GM18508 (cell line): Measurements from ENCODE around the gene RAPGEF2.
"Not testable (repeated sequence)": the region's sequence is repeated elsewhere in the genome, so short reads cannot be mapped to it uniquely, and the experiment has no call there.

Experiments used
- ATAC-seq: cut with Tn5 transposase; IDR thresholded peaks from one replicate; pipeline ENCODE4 v1.9.1; 2021; ENCODE audit warnings: moderate number of reproducible peaks; ENCODE audit not compliant: insufficient read depth, unreplicated experiment

The RAPGEF2 gene

DNA sequence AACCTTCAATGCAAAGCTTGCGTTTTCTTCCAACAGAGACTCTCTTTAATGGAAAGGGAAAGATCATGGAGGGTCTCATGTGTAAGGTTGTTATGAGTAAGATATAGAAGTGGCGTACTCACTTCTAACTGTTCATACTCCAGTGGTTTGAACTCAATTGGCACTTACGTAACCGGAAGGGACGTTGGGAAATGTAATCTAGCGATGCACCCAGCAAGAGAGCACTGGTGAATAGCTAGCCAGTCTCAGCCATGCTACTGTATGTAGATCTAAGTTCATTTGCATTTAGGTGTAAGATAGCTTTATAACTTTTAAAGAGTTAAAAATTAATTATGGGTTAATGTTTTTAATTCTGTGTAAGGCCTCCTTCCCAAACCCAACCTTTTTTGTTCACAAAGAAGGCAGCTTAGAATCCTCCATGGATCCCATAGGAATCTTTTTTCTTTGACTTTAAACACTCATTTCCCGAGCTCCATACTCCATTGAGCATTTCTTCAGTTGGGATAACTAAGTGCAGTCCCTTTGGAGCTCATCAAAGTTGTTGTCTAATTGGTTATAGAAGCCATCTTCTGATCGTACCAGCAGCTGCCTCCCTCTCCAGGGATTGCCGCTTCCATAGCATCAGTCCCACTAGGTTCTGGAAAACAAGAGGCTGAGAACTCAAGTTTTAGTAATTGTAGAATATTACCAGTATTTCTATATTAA lies 191.1 kb downstream of the RAPGEF2 start:
- ATAC-seq: no peak

DNA sequence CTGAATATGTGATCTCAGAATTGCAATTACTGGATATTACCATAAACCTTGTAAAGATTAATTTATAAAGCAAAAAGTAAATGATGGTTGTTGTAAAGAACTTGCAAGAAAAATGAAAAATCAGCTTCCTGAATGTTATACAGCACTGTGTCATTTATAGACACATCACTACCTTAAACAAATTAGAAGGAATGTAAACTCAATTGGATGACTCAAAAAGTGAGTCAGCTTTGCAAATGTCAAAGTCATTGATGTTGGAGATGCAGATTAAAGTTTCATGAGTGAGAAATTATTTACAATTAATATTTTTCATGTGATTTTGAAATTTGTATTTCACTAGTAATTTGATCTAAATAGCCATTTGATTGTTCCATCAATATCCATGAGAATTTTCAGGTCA lies 193.2 kb downstream of the RAPGEF2 start:
- no peak for ATAC-seq

DNA sequence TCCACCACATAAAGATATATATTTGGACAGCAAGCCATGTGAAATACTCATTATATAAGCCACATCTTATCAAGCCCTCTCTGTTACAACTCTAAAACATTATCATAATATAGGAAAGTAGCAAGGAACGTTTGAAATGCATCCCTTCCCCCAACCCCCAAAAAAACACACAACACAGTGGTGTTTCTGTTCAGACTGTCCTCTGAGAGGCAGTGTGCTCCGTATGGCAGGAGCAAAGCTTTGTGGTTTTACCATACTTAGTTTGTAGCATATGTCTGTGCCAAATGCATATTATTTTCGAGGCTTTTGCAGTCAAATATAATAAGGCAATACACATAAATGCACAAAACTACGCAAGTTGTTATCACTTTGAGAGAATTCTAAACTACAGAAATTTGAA lies 194.2 kb downstream of the RAPGEF2 start:
- no peak for ATAC-seq

DNA sequence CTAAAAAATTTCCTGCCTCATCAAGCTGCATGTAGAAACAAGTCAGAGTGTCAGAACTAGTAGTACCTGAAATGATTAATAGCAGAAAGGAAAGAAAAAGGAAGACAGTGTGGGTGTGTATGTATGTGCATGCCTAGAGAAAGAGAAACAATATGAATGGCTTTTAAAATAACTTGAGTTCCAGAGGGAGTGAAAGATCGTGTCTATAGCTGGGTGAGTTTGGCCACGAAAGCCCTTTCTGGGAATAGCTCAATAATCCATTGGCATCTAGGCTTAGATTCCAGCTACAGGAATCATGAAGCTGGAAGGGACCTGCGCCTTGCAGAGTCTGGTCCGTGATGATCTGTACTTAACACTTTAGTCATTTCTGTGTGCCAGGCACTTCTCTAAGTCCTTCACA lies 195.6 kb downstream of the RAPGEF2 start:
- peak; percentile 82 for ATAC-seq

- ATAC-seq: no peak
Observed at GRCh38 chr4:159303435-159303834, 200.6 kb downstream of the RAPGEF2 start.

GRCh38 chr4:159305129-159305528 lies 202.2 kb downstream of the RAPGEF2 start:
- ATAC-seq: no peak

- no peak for ATAC-seq
Observed at GRCh38 chr4:159307929-159308328, 205.1 kb downstream of the RAPGEF2 start.

DNA sequence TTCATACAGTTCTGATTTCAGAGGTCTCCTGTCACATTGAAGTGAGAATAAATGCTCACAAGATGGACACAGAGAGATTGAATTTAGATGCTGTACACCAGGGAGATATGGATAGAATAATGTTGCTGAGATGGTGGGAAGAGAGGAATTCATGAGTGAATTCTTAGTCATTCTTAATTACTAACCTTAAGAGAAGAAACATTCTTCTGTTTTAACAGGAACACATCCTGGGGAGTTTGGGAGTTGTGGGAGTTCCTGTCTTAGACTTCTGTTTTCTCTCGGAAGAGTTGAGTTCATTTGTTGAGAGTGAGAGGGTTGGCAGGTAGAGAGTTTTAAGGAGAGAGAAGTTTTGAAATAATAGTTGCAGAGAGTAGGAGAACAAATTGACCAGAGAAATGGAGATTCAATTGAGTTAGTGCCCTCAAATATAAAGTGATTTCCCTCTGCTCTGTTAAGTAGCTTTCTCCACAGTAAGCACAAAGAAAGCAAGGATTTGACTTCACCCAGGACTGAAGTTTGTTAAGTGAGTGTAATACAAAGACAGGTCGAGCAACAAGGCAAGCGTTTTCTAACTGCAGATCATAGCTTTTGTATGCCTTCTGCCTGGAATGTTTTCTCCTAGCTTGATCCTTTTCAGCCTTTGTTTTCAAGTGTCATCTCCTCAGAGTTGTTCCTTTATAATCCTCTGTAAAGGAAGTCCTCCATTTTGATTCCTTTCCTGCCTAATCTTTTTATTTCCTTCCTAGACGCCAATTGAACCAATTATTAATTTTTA lies 205.9 kb downstream of the RAPGEF2 start:
- no peak for ATAC-seq

DNA sequence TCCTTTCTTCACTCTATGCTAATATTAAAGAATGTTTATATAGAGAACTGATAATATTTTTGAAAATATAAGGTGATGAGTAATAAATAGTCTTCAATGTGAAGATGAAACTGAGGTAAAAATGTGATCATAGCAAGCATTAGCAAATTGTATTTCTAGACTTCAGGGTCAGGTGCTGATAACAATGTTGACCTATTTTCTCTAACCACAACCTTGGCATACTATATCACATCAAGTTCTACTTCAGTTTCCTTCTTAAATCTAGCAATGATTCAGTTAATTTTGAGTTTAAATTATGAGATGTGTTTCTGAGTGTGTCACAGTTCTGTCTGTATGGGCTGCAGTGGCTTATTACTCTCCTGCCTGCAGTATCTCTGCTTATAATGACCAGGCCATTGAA lies 209.4 kb downstream of the RAPGEF2 start:
- no peak for ATAC-seq

GRCh38 chr4:159315879-159316278 lies 213.0 kb downstream of the RAPGEF2 start:
- ATAC-seq: not testable (repeated sequence)

DNA sequence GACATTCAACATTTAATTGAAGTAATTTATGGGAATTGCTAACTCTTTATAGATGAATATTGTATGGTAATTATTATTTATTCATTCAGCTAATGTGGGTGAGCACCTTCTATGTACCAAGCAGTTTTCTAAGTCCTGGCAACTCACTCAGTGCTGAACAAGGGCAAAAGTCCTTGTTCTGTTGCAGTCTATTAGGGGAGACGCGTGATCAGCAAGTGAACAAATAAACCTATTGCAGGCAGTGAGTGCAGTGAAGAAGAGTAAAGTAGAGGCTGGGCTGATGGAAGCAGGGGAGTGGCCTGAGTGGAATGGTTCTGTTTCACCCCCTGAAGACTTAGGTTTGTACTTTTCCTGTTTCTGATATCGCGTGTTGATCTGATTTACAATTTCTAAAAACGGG lies 214.3 kb downstream of the RAPGEF2 start:
- no peak for ATAC-seq

DNA sequence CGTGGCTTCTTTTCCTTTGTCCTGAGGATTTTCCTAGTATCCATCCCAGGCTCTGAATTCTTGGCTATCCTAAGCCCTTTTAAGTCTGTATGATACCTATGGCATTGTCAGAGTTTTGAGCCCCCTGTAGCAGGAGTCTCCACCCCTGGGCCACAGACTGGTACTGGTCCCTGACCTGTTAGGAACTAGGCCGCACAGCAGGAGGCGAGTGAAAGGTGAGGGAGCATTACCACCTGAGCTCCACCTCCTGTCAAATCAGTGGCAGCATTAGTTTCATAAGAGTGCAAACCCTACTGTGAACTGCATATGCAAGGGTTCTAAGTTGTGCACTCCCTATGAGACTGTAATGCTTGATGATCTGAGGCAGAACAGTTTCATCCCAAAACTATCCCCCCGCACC lies 216.1 kb downstream of the RAPGEF2 start:
- ATAC-seq: no peak

GRCh38 chr4:159326480-159326879 lies 223.6 kb downstream of the RAPGEF2 start:
- ATAC-seq: no peak

GRCh38 chr4:159328766-159329165 lies 225.9 kb downstream of the RAPGEF2 start:
- ATAC-seq: no peak

DNA sequence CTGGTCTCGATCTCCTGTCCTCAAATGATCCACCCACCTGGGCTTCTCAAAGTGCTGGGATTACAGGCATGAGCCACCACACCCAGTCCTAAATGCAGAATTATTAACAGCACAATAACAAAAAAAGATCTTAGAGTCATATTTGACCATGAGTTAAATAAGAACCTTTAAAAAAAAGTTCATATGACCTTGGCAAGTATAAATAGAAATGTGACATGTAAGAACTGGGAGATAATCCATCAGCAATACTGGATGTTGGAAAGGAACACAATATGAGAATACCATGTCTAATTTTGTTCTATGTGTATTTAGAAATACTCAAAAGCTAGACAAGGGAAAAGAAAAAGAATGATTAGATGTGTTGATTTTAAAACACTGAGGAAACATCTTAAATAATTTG lies 231.6 kb downstream of the RAPGEF2 start:
- no peak for ATAC-seq

GRCh38 chr4:159337041-159337440 lies 234.2 kb downstream of the RAPGEF2 start:
- no peak for ATAC-seq

GRCh38 chr4:159341522-159341921 lies 238.6 kb downstream of the RAPGEF2 start:
- ATAC-seq: no peak

- ATAC-seq: no peak
Observed at GRCh38 chr4:159342374-159342773, 239.5 kb downstream of the RAPGEF2 start.

DNA sequence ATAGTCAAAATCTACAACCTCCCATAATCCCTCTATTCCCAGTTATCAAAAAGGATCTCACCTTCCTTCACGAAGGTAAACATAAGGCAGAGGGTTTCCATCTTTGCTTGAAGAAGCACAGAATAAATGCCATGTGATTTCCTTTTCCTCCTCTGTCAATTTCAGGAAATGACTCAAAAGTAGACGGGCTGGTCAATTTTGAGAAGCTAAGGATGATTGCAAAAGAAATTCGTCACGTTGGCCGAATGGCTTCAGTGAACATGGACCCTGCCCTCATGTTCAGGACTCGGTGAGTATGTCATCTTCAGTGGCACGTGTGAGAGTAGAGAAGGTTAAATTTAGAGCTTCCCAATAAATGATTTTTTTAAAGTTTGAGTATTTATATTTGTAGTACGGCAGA lies 240.2 kb downstream of the RAPGEF2 start:
- no peak for ATAC-seq

DNA sequence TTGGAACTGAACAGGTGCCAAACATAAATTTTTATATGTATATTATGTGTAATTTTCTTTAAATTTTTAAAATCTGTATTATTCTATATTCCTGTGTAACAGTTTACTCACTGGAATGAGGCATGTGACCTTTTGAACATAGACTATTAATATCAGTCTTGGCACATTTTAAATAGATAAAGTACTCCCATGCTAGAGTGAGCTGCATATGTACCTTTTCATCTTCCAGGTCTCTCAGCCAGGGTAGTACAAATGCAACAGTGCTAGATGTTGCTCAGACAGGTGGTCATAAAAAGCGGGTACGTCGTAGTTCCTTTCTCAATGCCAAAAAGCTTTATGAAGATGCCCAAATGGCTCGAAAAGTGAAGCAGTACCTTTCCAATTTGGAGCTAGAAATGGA lies 242.0 kb downstream of the RAPGEF2 start:
- no peak for ATAC-seq

DNA sequence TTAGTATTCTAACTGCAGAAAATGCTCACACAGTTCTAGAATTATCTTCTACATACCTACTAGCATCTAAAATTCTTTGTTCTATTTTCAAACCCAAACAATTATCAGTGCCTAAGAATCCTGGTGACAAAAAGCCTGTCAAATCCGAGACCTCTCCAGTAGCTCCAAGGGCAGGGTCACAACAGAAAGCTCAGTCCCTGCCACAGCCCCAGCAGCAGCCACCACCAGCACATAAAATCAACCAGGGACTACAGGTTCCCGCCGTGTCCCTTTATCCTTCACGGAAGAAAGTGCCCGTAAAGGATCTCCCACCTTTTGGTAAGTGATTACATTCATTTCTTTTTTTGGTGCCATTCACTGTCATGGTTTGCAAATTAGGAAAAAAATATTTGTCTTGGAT lies 243.8 kb downstream of the RAPGEF2 start:
- no peak for ATAC-seq

GRCh38 chr4:159347813-159348212 lies 244.9 kb downstream of the RAPGEF2 start:
- no peak for ATAC-seq
